Trophoblast cell (in vitro differentiated cells and primary cell): ENCODE data around the gene RNF130.

Experiments
- DNase-seq, 2 donors: peaks; one replicate each; pipeline ENCODE4 v3.0.0-alpha.2; 2016
- H2AFZ ChIP-seq: 2 replicates; pipeline ENCODE4 v1.6.1; 2013; ENCODE audit warnings: low read length, moderate library complexity, mild to moderate bottlenecking; ENCODE audit not compliant: insufficient read depth, poor library complexity
- H2AK5ac ChIP-seq: 2 replicates; pipeline ENCODE4 v1.6.1; 2013; ENCODE audit warnings: mild to moderate bottlenecking, low read length
- H2BK120ac ChIP-seq: 2 replicates; pipeline ENCODE4 v1.6.1; 2013; ENCODE audit warnings: low read length, mild to moderate bottlenecking, moderate library complexity; ENCODE audit not compliant: insufficient read depth, poor library complexity
- H2BK12ac ChIP-seq: 2 replicates; pipeline ENCODE4 v1.6.1; 2013; ENCODE audit warnings: mild to moderate bottlenecking, low read length, moderate library complexity
- H2BK5ac ChIP-seq: 2 replicates; pipeline ENCODE4 v1.6.1; 2013; ENCODE audit warnings: low read length, low read depth, moderate library complexity, mild to moderate bottlenecking; ENCODE audit not compliant: poor library complexity
- H3K14ac ChIP-seq: 2 replicates; pipeline ENCODE4 v1.6.1; 2013; ENCODE audit warnings: mild to moderate bottlenecking, low read length
- H3K18ac ChIP-seq: 2 replicates; pipeline ENCODE4 v1.6.1; 2013; ENCODE audit warnings: mild to moderate bottlenecking, low read length
- H3K23ac ChIP-seq: 2 replicates; pipeline ENCODE4 v1.6.1; 2013; ENCODE audit warnings: low read length
- H3K27ac ChIP-seq: 2 replicates; pipeline ENCODE4 v1.5.1; 2013; ENCODE audit warnings: low read depth, mild to moderate bottlenecking, inconsistent platforms, low read length, moderate library complexity
- H3K27me3 ChIP-seq: 2 replicates; pipeline ENCODE4 v1.6.1; 2013; ENCODE audit warnings: inconsistent platforms, mild to moderate bottlenecking, low read length, moderate library complexity; ENCODE audit not compliant: insufficient read depth
- H3K36me3 ChIP-seq, 2 experiments: 1 replicate in 1 of 2; 2 replicates in 1 of 2; pipeline ENCODE4 v1.6.1; 2013; ENCODE audit warnings: low read length in 2 of 2, mild to moderate bottlenecking in 2 of 2, moderate library complexity in 1 of 2; ENCODE audit not compliant: insufficient read depth in 2 of 2, control insufficient read depth in 1 of 2
- H3K4ac ChIP-seq: 2 replicates; pipeline ENCODE4 v1.6.1; 2013; ENCODE audit warnings: low read depth, mild to moderate bottlenecking, low read length, moderate library complexity
- H3K4me1 ChIP-seq, 2 experiments: 1 replicate in 1 of 2; 2 replicates in 1 of 2; pipeline ENCODE4 v1.6.1; 2013; ENCODE audit warnings: low read length in 2 of 2, mild to moderate bottlenecking in 2 of 2, moderate library complexity in 1 of 2; ENCODE audit not compliant: insufficient read depth in 2 of 2, control insufficient read depth in 1 of 2
- H3K4me2 ChIP-seq: 2 replicates; pipeline ENCODE4 v1.6.1; 2013; ENCODE audit warnings: inconsistent platforms, mild to moderate bottlenecking, low read length, moderate library complexity
- H3K4me3 ChIP-seq: 2 replicates; pipeline ENCODE4 v1.5.1; 2013; ENCODE audit warnings: mild to moderate bottlenecking, low read depth, low read length, inconsistent platforms
- H3K79me1 ChIP-seq: one replicate; pipeline ENCODE4 v1.6.1; 2013; ENCODE audit warnings: low read length
- H3K79me2 ChIP-seq: 2 replicates; pipeline ENCODE4 v1.6.1; 2013; ENCODE audit warnings: low read length, mild to moderate bottlenecking; ENCODE audit not compliant: control insufficient read depth, insufficient read depth, poor library complexity
- H3K9ac ChIP-seq: 2 replicates; pipeline ENCODE4 v1.6.1; 2013; ENCODE audit warnings: mild to moderate bottlenecking, low read length
- H3K9me3 ChIP-seq: 2 replicates; pipeline ENCODE4 v1.6.1; 2013; ENCODE audit warnings: low read depth, mild to moderate bottlenecking, control low read depth, inconsistent platforms, low read length; ENCODE audit not compliant: insufficient read depth
- H4K12ac ChIP-seq: 2 replicates; pipeline ENCODE4 v1.6.1; 2013; ENCODE audit warnings: low read depth, mild to moderate bottlenecking, low read length, moderate library complexity
- H4K8ac ChIP-seq: 2 replicates; pipeline ENCODE4 v1.6.1; 2013; ENCODE audit warnings: low read depth, mild to moderate bottlenecking, low read length, moderate library complexity
- H4K91ac ChIP-seq: one replicate; pipeline ENCODE4 v1.6.1; 2013; ENCODE audit warnings: low read depth, mild to moderate bottlenecking, low read length, moderate library complexity
- WGBS: extraction: QIAGEN DNeasy Blood & Tissue Kit; methylation state at CpG from one replicate; pipeline ENCODE4 v1.1.7; 2013; ENCODE audit warnings: missing lambda C conversion rate; ENCODE audit not compliant: insufficient read length, insufficient coverage; ENCODE audit errors: extremely low coverage; 5-methylcytosine and 5-hydroxymethylcytosine counted together

The RNF130 gene

GRCh38 chr5:180115326-180116076 lies 43.9 kb upstream of the RNF130 start:
- Histone ChIP-seq H3K23ac (no peak overlapping the region), H3K14ac (no peak overlapping the region), H3K4ac (no peak overlapping the region), H4K91ac (no peak overlapping the region), H3K4me3 (no peak overlapping the region), H2BK120ac (no peak overlapping the region), H3K79me1 (no peaks in the 10 kb centered on the region), H3K4me2 (no peak overlapping the region), H3K9me3 (no peaks in the 10 kb centered on the region), H4K8ac (no peak overlapping the region), H4K12ac (no peak overlapping the region), H3K9ac (no peak overlapping the region), H2AFZ (no peak overlapping the region), H3K4me1 (no peaks in the 10 kb centered on the region), H3K27ac (no peak overlapping the region), H2BK5ac (no peak overlapping the region), H3K36me3 (no peaks in the 10 kb centered on the region), H3K18ac (no peak overlapping the region), H3K27me3 (no peaks in the 10 kb centered on the region), H3K79me2 (no peaks in the 10 kb centered on the region), H2BK12ac (no peak overlapping the region), H2AK5ac (no peak overlapping the region)
- DNase-seq, result no peak
- WGBS, result no CpG with 5 or more reads among the region's 14 CpGs

GRCh38 chr5:180114304-180115003 lies 42.9 kb upstream of the RNF130 start:
- Histone ChIP-seq H3K79me2 (no peaks in the 10 kb centered on the region), H3K27ac (no peak overlapping the region), H3K4me2 (no peak overlapping the region), H4K91ac (no peak overlapping the region), H3K23ac (no peak overlapping the region), H2AK5ac (no peak overlapping the region), H3K79me1 (no peaks in the 10 kb centered on the region), H3K9me3 (no peaks in the 10 kb centered on the region), H3K27me3 (no peaks in the 10 kb centered on the region), H3K18ac (no peak overlapping the region), H4K8ac (no peak overlapping the region), H3K4me1 (no peaks in the 10 kb centered on the region), H3K4me3 (no peak overlapping the region), H3K4ac (no peak overlapping the region), H4K12ac (no peak overlapping the region), H3K14ac (no peak overlapping the region), H2BK12ac (no peak overlapping the region), H2BK5ac (no peak overlapping the region), H3K9ac (no peak overlapping the region), H3K36me3 (no peaks in the 10 kb centered on the region), H2BK120ac (no peak overlapping the region), H2AFZ (no peak overlapping the region)
- DNase-seq, result no peak
- WGBS, result no CpG with 5 or more reads among the region's 23 CpGs

- H3K27ac ChIP-seq, result no peak overlapping the region
These were observed 42.2 kb upstream of the RNF130 start for GRCh38 chr5:180113660-180114303.

GRCh38 chr5:180112181-180112861 lies 40.8 kb upstream of the RNF130 start:
- Histone ChIP-seq H3K27me3 (no peaks in the 10 kb centered on the region), H3K4me2 (no peak overlapping the region), H4K8ac (no peak overlapping the region), H3K23ac (no peak overlapping the region), H2BK5ac (no peak overlapping the region), H4K91ac (no peak overlapping the region), H3K9ac (no peak overlapping the region), H3K79me1 (no peaks in the 10 kb centered on the region), H2BK120ac (no peak overlapping the region), H3K14ac (no peak overlapping the region), H3K9me3 (peaks cover 2% of the 10 kb centered on the region), H3K4me1 (no peaks in the 10 kb centered on the region), H3K4ac (no peak overlapping the region), H3K79me2 (no peaks in the 10 kb centered on the region), H4K12ac (no peak overlapping the region), H2AFZ (no peak overlapping the region), H3K4me3 (no peak overlapping the region), H3K27ac (no peak overlapping the region), H3K18ac (no peak overlapping the region), H2BK12ac (no peak overlapping the region), H3K36me3 (no peaks in the 10 kb centered on the region), H2AK5ac (no peak overlapping the region)
- no peak for DNase-seq
- WGBS, result no CpG with 5 or more reads among the region's 15 CpGs

More at GRCh38 chr5:180113660-180114303, 42.2 kb upstream of the RNF130 start:
- H4K91ac ChIP-seq, result no peak overlapping the region
- no peak overlapping the region for H3K14ac ChIP-seq
- H4K12ac ChIP-seq, result no peak overlapping the region
- 100% methylated on average over 2 of the region's 23 CpGs for WGBS
- H2AK5ac ChIP-seq, result no peak overlapping the region
- H3K23ac ChIP-seq, result no peak overlapping the region
- no peaks in the 10 kb centered on the region for H3K79me1 ChIP-seq
- H2BK12ac ChIP-seq, result no peak overlapping the region
- no peak overlapping the region for H2BK5ac ChIP-seq
- H3K4me3 ChIP-seq, result no peak overlapping the region
- no peak overlapping the region for H2AFZ ChIP-seq
- no peaks in the 10 kb centered on the region for H3K27me3 ChIP-seq
- no peak overlapping the region for H3K9ac ChIP-seq
- H3K79me2 ChIP-seq, result no peaks in the 10 kb centered on the region
- H3K4ac ChIP-seq, result no peak overlapping the region
- no peak overlapping the region for H3K18ac ChIP-seq
- no peaks in the 10 kb centered on the region for H3K36me3 ChIP-seq
- no peak overlapping the region for H2BK120ac ChIP-seq
- no peak overlapping the region for H3K4me2 ChIP-seq
- no peaks in the 10 kb centered on the region for H3K9me3 ChIP-seq
- H4K8ac ChIP-seq, result no peak overlapping the region
- no peaks in the 10 kb centered on the region for H3K4me1 ChIP-seq
- no peak for DNase-seq
